Amygdala (tissue), 56 donors: Measurements from ENCODE around the gene IL12RB2.
A peak's percentile ranks its signal among the peaks of the same experiment; 100 is the strongest.

Experiments used
- DNase-seq, 56 donors: peaks; one replicate each; lab custom pipeline; 2025; lab: John Stamatoyannopoulos, UW

IL12RB2 gene

DNA sequence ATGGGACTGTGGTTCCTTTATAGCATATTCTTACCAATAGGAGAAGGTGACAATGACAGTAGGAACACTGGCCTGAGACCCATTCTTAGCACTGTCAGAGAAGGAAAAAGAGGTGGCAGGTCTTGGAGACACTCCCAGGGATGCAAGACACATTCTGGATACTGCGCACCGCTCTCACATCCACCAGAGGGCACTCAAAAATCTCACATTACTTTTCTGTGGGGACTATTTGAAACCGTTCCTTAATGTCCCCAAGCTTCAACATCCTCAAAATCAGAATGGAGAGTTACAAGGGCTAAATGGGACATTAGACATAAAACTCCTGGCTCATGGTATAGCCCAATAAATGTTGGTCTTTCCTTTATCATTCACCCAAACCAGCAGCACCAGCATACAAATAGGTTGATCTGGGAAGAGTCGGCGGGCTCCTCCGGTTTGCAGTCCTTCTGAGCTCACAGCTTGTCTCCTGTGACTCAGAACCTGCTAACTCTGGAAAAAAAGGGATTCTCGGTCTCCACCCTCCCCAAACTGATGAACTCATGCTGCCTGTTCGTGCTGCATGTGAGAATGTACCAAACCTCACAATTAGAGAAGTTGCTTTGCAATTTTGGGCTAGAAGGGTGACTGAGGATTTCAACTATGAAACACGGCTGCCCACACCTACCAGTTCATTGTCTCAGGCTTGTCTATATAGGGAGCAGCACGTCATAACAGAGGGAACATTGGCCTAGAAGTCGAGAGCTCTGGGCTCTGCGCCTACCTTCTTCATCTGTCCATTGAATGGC is 40.2 kb downstream of the IL12RB2 start:
- peak in 24 of 56 donors; percentile 1 to 50 (median 10) for DNase-seq

DNA sequence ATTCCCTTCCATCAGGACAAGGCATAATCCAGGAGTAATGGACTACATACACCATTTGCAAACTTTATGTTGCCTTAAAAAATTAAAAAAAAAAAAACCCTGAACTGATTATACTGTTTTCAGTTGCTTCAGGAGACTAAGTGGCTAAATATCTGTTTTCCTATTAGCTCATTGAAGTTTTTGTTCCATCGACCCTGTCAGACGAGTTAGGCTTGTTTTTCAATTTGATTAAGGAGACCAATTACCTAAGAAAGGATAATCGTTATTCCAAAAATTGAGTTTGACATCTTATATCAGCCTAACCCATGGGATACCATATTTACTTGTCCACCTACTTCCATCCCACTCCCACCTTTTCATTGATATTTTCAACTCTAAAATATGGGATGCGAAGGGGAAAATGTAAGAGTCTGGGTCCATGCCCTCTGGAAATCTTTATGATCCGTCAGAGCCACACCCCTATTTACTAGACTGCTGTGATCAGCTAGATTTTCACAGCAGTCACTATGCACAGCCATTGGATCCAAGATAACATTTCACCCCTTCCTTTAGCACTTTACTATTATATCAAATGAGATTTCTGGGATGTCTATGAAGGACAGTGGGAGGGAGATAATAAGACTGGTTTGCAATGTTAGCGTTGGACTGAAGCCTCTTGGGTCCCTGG is 41.0 kb downstream of the IL12RB2 start:
- DNase-seq, result no peak

DNA sequence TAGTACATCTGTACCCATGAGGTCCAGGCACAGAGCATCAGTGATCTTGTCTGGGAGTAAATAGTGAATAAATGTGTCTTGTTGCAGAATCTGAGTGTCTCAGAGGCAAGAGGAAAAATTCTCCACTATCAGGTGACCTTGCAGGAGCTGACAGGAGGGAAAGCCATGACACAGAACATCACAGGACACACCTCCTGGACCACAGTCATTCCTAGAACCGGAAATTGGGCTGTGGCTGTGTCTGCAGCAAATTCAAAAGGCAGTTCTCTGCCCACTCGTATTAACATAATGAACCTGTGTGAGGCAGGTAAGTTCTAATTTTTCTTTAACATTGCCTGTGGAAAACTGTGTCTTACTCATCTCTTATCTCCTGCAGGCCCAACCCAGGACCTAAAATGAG is 43.1 kb downstream of the IL12RB2 start:
- no peak for DNase-seq

DNA sequence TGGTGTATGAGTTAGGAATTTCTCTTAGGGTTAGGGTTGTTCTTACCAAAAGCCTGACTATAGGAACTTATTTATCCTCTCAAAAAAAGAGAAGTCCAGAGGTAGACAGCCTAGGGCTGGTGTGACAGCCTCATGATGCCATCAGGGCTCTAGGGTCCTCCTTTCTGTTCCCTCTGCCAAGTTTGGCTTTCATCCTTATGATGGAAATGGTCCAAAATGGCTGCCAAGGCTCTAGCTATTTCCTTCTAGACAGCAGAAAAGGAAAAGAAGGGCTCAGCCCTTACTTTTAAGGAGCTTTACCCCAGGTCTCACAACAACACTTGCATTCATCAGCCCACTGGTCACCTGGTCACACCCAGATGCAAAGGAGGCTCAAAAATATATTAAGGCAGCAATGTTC is 44.5 kb downstream of the IL12RB2 start:
- DNase-seq, result no peak

DNA sequence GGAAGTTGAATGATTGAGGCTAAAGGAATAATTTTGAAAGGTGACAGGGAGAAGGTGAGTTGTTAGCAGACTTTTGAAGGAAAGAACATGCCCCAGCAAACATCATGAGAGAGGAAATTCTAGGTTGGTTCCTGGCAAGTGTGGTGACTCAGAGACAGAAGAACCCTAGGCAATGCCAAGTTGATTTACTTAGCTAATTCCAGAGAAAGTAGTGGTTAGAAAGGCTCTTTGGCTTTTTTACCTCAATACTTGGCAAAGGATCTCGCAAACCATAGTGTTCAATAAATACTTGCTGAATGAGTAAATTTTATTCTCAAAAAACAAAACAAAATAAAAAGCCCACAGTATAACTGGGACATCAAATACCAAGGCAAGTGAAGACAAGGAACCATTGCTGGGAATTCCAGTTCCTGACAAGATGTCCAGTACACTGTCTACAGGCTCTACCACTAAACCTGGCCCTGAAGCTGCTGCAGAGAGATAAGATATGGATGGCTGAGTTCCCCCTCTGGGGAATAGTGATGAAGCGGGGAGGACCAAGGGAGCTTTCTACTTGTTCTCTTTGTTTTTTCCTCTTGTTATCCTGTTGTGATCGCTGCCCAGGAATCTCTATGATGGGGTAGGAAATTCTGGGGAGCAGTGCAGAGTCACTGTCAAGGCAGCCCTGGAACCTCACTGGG is 48.2 kb downstream of the IL12RB2 start:
- no peak for DNase-seq

DNA sequence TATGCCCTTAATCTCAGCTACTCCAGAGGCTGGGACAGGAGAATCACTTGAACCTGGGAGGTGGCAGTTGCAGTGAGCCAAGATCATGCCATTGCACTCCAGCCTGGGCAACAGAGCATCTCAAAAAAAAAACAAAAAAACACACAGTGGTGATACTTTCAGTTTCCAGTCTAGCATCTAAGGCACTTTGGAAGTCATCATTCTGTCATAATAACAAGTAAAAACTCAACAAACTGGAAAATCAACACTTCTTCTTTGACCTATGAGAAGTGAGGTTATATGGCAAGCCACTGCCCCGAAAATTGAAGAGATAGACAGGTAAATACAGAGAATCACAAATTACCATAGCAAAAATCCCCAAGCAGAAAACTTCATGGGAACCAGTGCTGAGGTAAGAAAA is 51.9 kb downstream of the IL12RB2 start:
- no peak for DNase-seq

GRCh38 chr1:67361641-67362040 is 54.0 kb downstream of the IL12RB2 start:
- DNase-seq, result no peak

DNA sequence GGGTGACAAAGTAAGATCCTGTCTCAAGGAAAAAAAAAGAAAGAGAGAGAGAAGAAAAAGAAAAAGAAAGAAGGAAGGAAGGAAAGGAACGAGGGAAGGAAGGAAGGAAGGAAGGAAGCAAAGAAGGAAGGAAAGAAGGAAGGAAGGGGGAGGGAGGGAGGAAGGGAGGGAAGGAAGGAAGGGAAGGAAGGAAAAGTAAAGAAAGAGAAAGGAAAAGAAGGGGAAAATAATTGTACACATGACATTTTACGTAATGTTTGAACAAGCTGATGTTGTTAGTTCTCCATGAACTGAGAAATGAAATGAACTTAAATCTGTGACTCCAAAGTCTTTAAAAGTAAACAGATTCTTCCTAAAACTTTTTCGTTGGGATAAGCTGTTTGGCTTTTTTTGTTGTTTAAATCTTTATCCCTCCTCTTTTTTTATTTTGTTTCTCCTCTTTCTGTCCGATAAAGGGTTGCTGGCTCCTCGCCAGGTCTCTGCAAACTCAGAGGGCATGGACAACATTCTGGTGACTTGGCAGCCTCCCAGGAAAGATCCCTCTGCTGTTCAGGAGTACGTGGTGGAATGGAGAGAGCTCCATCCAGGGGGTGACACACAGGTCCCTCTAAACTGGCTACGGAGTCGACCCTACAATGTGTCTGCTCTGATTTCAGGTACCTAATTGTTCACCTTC is 59.8 kb downstream of the IL12RB2 start:
- DNase-seq, result peak in 1 of 56 donors; percentile 42

- DNase-seq, result no peak
Observed at GRCh38 chr1:67368046-67368514, 60.4 kb downstream of the IL12RB2 start.

- no peak for DNase-seq
Observed at GRCh38 chr1:67371043-67371442, 63.4 kb downstream of the IL12RB2 start.

DNA sequence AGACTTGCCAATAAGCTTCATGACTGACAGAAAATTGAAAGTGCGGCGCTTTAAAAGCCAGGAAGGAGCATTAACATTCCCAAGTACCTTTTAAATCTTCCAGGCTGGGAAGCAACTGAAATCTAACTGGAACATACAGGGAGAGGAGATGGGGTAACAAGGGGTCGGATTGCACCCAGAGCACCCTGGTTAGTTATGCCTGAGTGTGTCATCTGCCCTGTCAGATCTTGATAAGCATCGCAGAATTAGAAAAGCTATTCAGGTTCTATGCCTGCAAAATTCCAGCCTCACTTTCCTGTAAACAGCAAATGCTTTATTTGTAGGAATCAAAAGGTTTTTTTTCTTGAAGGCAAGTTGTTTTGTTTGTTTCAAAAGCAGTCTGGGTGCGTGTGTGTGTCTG is 64.0 kb downstream of the IL12RB2 start:
- DNase-seq, result no peak

- DNase-seq, result no peak
Observed at GRCh38 chr1:67372136-67372535, 64.5 kb downstream of the IL12RB2 start.

DNA sequence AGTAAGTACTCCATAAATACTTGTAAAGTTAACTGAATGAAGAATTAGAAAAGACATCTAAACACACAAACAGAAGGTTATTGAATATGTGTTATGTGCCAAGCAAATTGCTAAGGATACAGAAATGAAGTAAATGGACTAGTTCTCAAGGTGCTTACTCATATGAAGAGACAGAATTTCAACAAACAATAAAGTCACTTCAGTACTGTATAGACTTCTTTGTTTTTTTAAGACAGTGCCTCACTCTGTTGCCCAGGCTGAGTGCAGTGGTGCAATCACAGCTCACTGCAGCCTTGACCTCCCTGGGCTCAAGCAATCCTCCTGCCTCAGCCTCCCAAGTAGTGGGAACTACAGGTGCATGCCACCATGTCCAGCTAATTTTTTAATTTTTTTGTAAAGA is 65.2 kb downstream of the IL12RB2 start:
- DNase-seq, result no peak

DNA sequence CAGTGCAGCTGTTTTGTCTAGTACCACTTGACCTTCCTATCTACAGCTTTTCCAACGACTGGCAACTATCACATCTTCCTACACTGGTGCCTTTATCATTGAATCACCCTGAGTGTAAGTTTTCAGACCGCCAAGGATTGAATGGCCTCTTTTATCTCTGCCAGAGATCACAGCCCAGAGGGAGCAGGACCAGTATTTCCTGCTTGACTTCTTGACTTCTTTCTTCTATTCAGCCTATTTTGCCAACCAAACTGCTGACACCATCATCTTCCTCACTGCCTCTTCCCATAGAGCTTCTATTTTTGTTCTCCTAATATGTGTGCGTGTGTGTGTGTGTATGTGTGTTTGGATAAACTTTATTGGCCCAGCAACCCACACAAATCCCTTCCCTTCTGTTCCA is 68.7 kb downstream of the IL12RB2 start:
- DNase-seq, result no peak

GRCh38 chr1:67377253-67377652 is 69.6 kb downstream of the IL12RB2 start:
- no peak for DNase-seq

GRCh38 chr1:67381154-67381553 is 73.5 kb downstream of the IL12RB2 start:
- no peak for DNase-seq

DNA sequence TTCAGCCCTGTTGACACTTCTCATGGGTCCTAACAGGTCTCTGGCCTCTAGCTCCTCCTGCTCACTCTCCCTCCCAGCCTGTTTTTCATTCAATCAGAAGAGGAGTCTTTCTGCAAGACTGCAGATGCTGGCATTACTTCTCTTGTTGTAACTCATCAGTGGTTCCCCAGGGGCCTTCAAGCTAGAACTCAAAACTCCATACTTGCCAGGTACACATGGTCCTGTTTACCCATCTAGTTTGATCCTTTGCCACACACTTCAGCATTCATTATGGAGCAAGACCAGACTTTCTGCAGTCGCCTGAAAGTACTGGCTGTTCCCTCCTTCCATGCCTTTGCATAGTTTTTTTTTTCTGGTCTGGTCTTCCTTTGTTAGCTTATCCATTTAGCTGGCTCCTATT is 74.6 kb downstream of the IL12RB2 start:
- no peak for DNase-seq

GRCh38 chr1:67383999-67384638 is 76.4 kb downstream of the IL12RB2 start:
- DNase-seq, result no peak

DNA sequence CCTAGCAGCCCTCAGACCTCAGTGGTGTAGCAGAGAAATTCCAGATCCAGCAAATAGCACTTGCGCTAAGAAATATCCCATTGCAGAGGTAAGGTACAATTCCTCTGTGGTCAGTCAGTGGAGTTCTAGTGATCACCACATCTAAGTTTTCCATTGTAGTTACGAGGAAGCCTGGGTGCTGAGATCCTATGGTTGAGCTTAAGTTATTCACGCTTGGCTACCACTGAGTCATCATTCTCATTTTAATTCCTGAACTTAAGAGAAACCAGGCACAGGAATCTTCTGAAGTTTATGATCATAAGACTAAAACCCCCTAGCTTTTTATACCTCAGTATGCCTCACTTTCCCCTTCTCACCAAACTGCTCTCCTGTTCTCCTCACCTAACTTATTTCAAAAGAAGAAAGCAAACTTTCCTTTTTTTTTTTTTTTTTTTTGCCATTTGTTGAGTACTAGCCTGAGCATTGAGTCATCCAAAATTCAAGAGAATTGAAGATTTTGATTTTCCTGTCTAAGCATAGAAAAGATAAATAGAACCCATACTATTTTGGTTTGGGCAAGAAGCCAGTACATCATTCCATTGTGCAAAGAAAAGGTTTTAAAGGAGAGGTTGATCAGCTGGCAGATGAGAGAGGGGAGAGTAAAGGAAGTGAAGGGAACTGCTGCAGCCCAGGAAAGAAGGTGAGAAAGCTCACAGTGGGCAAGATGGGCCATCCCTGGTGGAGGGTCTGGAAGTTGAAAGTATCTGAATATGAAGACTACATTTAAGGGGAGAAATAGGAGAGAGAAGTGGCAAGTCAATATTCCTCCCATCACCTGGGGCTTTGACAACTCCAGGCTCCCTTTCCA is 82.6 kb downstream of the IL12RB2 start:
- DNase-seq, result no peak
